Measurements from ENCODE around the gene CHST2. TPM values are rescaled to one million over a fixed set of nuclear protein-coding genes. Genes with fewer than 3 reads are reported as not detected.

CHST2 gene
- total RNA-seq, 1 experiment from 2014 or later: 0.26 TPM

GRCh38 chr3:143105170-143105569 is 14.4 kb upstream of the CHST2 start:
- H3K27ac ChIP-seq (ENCODE audit: low read length): no peak overlapping the region
- DNase-seq (ENCODE audit: low read depth, low spot score) (no peak), ATAC-seq (no peak)
- intact Hi-C loops (cut with micrococcal nuclease; ENCODE audit: unreplicated experiment) (no loop called here), in situ Hi-C loops (cut with HindIII; ENCODE audit: low pct_unique_long_range_greater_than_20kb, low sequenced_read_pairs) (no loop called here)
- no peaks in the 10 kb centered on the region for H3K9me3 ChIP-seq (ENCODE audit: control insufficient read depth, insufficient read depth, low read depth, low read length)
- POLR2A ChIA-PET: no interaction called here
- H3K27me3 ChIP-seq (ENCODE audit: control insufficient read depth, insufficient read depth, low read length): peaks cover 25% of the 10 kb centered on the region
- BruUV-seq (replicated peaks): no TSS peak
- TF ChIP-seq POLR2AphosphoS5 (IDR thresholded peaks at IDR 0.05; ENCODE audit: low read depth, low read length) (no peak), TCF7L2 (IDR thresholded peaks at IDR 0.05; ENCODE audit: low read depth, low read length) (no peak), CTCF (IDR thresholded peaks at IDR 0.05) (no peak), SIN3A (IDR thresholded peaks at IDR 0.05; ENCODE audit: borderline replicate concordance, insufficient read depth, low read depth, low read length) (no peak), REST (IDR thresholded peaks at IDR 0.05; ENCODE audit: insufficient read depth in 1 of 2, low read depth in 2 of 2, low read length in 1 of 2) (no peak)
- CTCF ChIA-PET: no interaction called here
- H3K4me1 ChIP-seq (ENCODE audit: control insufficient read depth, insufficient read depth, low read length): no peaks in the 10 kb centered on the region
- no peaks in the 10 kb centered on the region for H3K36me3 ChIP-seq (ENCODE audit: control insufficient read depth, insufficient read depth, low read length)
- H3K4me3 ChIP-seq (ENCODE audit: low read depth in 2 of 2, low read length in 2 of 2): no peak overlapping the region

DNA sequence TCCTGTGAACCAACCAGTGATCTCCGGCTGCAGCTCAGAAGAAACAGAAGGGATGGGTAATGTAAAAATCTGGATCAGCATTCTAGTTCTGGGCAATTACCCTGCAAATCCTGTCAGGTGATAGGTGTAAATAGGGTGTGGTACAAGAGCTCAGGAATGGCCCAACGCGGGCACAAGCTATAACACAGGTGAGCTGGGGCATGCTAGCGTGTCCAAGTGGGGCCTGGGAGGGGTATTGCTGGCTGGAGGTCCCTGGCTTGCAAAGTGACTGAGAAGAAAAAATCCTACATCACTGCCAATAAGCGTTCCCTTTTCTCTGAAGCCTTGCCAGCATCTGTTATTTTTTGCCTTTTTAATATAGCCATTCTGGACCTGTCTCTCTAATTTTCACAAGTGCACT is 9.7 kb upstream of the CHST2 start:
- Histone ChIP-seq H3K9me3 (ENCODE audit: control insufficient read depth, insufficient read depth, low read depth, low read length) (no peaks in the 10 kb centered on the region), H3K4me3 (ENCODE audit: low read depth in 2 of 2, low read length in 2 of 2) (no peak overlapping the region), H3K27ac (ENCODE audit: low read length) (no peak overlapping the region), H3K36me3 (ENCODE audit: control insufficient read depth, insufficient read depth, low read length) (no peaks in the 10 kb centered on the region), H3K4me1 (ENCODE audit: control insufficient read depth, insufficient read depth, low read length) (no peaks in the 10 kb centered on the region), H3K27me3 (ENCODE audit: control insufficient read depth, insufficient read depth, low read length) (peaks cover 20% of the 10 kb centered on the region)
- intact Hi-C loops (cut with micrococcal nuclease; ENCODE audit: unreplicated experiment) (no loop called here), in situ Hi-C loops (cut with HindIII; ENCODE audit: low pct_unique_long_range_greater_than_20kb, low sequenced_read_pairs) (no loop called here)
- TF ChIP-seq TCF7L2 (IDR thresholded peaks at IDR 0.05; ENCODE audit: low read depth, low read length): no peak
- no peak for TF ChIP-seq REST (IDR thresholded peaks at IDR 0.05; ENCODE audit: insufficient read depth in 1 of 2, low read depth in 2 of 2, low read length in 1 of 2)
- TF ChIP-seq CTCF (IDR thresholded peaks at IDR 0.05): no peak
- CTCF ChIA-PET: no interaction called here
- POLR2A ChIA-PET: no interaction called here
- no peak for DNase-seq (ENCODE audit: low read depth, low spot score)
- ATAC-seq: no peak
- no TSS peak for BruUV-seq (replicated peaks)
